HL-60 (cell line): ENCODE data around the gene TERT.
A peak's percentile ranks its signal among the peaks of the same experiment; 100 is the strongest.

ENCODE experiments used
- DNase-seq, 2 experiments: peaks; one replicate each; pipeline ENCODE4 v3.0.0-alpha.2; 2010 to 2020; ENCODE audit warnings: low read depth in 1 of 2, low spot score in 1 of 2
- H3K27ac ChIP-seq: fragments of 250-450 bp; sonication (Bioruptor Pico); replicated peaks from 2 replicates; pipeline ENCODE4 v1.5.1; 2020; ENCODE audit warnings: mild to moderate bottlenecking, moderate library complexity
- H3K27me3 ChIP-seq: fragments of 250-450 bp; sonication (Bioruptor Pico); 2 replicates; pipeline ENCODE4 v1.5.1; 2021; ENCODE audit warnings: mild to moderate bottlenecking, moderate library complexity; ENCODE audit not compliant: insufficient read depth, poor library complexity, severe bottlenecking
- H3K4me3 ChIP-seq: replicated peaks from 2 replicates; pipeline ENCODE4 v1.5.1; 2011; ENCODE audit warnings: mild to moderate bottlenecking, control low read depth, low read length; ENCODE audit not compliant: insufficient read depth
- GABPA ChIP-seq: IDR thresholded peaks from 2 replicates; pipeline ENCODE4 v1.6.1; 2012; ENCODE audit warnings: low read depth
- POLR2AphosphoS5 ChIP-seq: IDR thresholded peaks from 2 replicates; pipeline ENCODE4 v1.6.1; 2012; ENCODE audit warnings: low read depth
- SPI1 ChIP-seq: IDR thresholded peaks from 2 replicates; pipeline ENCODE4 v1.6.1; 2012; ENCODE audit warnings: low read depth, mild to moderate bottlenecking, borderline replicate concordance
- TF ChIP-seq, protein P1 (sequence below): IDR thresholded peaks from one replicate; pipeline ENCODE4 v1.5.1; 2011; ENCODE audit warnings: low read length, control low read depth, inconsistent platforms; ENCODE audit not compliant: insufficient read depth
- TF ChIP-seq, protein P2 (sequence below): IDR thresholded peaks from 2 replicates; pipeline ENCODE4 v1.6.1; 2012; ENCODE audit warnings: low read depth; ENCODE audit not compliant: insufficient replicate concordance

TERT gene

DNA sequence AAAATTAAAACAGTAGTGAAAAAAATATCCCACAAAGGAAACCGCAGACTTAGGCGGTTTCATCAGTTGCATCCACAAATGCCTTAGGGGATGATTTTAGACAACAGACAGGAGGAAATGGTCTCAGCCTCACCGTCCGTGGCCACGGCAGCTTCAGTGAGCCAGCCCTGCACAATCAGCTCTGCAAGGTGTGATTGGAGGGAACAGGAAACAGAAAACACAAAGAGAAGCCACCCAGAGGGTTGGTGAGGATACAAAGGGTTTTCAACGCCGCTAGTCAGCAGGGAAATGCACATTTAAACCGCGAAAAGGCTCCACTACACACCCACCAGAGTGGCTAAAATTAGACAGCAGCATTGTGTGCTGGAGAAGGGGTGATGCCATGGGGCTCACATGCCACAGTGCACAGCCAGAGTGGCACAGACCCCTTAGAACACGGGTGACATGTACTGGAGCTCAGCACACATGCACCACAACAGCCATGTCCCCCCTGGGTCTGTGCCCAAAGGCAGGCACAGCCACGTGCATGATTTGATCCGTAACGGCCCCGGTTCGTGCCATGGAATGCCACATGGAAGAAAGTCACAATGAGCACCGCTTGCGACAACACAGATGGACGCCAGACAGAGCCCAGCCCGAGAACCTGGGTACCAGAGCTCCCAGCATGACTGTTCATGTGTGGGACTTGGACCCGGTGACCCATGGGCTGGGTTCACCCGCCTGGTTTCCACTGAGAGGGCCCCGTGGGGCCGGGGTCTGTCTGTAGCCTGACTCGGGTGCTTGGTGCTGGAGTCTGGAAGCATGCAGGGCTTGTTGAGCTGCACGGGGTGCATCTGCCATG lies 18.3 kb upstream of the TERT start:
- TF ChIP-seq, protein P1, sequence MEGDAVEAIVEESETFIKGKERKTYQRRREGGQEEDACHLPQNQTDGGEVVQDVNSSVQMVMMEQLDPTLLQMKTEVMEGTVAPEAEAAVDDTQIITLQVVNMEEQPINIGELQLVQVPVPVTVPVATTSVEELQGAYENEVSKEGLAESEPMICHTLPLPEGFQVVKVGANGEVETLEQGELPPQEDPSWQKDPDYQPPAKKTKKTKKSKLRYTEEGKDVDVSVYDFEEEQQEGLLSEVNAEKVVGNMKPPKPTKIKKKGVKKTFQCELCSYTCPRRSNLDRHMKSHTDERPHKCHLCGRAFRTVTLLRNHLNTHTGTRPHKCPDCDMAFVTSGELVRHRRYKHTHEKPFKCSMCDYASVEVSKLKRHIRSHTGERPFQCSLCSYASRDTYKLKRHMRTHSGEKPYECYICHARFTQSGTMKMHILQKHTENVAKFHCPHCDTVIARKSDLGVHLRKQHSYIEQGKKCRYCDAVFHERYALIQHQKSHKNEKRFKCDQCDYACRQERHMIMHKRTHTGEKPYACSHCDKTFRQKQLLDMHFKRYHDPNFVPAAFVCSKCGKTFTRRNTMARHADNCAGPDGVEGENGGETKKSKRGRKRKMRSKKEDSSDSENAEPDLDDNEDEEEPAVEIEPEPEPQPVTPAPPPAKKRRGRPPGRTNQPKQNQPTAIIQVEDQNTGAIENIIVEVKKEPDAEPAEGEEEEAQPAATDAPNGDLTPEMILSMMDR: no peak
- TF ChIP-seq SPI1: peak; percentile 46; the same call in 1 of the 2 replicates
- TF ChIP-seq, protein P2, sequence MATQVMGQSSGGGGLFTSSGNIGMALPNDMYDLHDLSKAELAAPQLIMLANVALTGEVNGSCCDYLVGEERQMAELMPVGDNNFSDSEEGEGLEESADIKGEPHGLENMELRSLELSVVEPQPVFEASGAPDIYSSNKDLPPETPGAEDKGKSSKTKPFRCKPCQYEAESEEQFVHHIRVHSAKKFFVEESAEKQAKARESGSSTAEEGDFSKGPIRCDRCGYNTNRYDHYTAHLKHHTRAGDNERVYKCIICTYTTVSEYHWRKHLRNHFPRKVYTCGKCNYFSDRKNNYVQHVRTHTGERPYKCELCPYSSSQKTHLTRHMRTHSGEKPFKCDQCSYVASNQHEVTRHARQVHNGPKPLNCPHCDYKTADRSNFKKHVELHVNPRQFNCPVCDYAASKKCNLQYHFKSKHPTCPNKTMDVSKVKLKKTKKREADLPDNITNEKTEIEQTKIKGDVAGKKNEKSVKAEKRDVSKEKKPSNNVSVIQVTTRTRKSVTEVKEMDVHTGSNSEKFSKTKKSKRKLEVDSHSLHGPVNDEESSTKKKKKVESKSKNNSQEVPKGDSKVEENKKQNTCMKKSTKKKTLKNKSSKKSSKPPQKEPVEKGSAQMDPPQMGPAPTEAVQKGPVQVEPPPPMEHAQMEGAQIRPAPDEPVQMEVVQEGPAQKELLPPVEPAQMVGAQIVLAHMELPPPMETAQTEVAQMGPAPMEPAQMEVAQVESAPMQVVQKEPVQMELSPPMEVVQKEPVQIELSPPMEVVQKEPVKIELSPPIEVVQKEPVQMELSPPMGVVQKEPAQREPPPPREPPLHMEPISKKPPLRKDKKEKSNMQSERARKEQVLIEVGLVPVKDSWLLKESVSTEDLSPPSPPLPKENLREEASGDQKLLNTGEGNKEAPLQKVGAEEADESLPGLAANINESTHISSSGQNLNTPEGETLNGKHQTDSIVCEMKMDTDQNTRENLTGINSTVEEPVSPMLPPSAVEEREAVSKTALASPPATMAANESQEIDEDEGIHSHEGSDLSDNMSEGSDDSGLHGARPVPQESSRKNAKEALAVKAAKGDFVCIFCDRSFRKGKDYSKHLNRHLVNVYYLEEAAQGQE: peak; percentile 35
- peak; percentile 48; the same call in 1 of the 2 replicates for TF ChIP-seq POLR2AphosphoS5
- TF ChIP-seq GABPA: 0 out of 2 replicates have a peak, but pooled peaks have one; percentile 23
- no peaks in the 10 kb centered on the region for H3K27me3 ChIP-seq
- no peak overlapping the region; the same call in 1 of the 2 replicates for H3K4me3 ChIP-seq
- peak overlapping the region; percentile 88 for H3K27ac ChIP-seq
- DNase-seq: peak; percentile 68 to 95

DNA sequence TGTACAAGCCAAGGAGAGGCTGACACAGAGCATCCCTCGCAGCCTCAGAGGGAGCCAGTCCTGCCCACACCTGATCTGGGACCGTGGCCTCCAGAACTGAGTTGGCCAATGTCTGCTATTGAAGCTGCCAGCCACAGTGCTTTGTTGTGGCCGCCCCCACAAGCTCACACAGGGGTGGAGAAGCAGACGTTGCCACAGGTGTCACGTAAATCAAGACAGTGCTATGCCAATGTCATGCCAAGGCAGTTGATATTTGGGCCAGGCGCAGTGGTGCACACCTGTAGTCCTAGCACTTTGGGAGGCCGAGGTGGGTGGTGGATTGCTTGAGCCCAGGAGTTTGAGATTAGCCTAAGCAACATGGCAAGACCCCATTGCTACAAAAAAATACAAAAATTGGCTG lies 17.3 kb upstream of the TERT start:
- Histone ChIP-seq H3K4me3 (no peak overlapping the region), H3K27ac (no peak overlapping the region; the same call in 1 of the 2 replicates), H3K27me3 (no peaks in the 10 kb centered on the region)
- no peak for DNase-seq
- TF ChIP-seq GABPA: no peak
- no peak for TF ChIP-seq POLR2AphosphoS5
- TF ChIP-seq, protein P1: no peak
- TF ChIP-seq, protein P2: no peak
- no peak for TF ChIP-seq SPI1

DNA sequence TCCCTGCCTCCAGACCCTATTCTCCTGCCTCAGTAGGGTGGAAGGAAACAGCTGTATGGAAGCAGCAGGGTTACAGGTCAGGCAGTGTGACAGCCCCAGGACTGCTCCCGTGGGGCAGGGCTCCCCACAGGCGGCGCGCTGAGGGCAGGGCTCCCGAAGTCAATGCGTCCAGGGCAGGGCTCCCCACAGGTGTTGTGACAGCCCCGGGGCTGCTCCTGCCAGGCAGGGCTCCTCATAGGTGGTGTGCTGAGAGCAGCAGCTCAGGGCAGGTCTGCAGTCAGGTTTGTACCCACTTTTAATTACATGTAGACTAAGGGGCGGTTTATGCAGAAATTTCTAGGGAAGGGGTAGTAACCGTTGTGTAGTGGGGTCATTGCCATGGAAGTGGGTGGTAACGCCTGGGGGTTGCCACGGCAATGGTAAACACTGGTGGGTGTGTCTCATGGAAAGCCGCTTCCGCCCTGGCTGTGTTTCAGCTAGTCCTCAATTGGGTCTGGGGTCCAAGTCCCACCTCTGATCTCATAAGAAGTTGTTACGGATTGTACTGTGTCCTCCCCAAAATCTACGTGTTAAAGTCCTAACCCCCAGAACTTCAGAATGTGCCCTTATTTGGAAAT lies 16.7 kb upstream of the TERT start:
- TF ChIP-seq, protein P1: no peak
- no peak for TF ChIP-seq POLR2AphosphoS5
- no peak for TF ChIP-seq SPI1
- TF ChIP-seq, protein P2: no peak
- no peak for TF ChIP-seq GABPA
- H3K27ac ChIP-seq: no peak overlapping the region
- H3K27me3 ChIP-seq: no peaks in the 10 kb centered on the region
- DNase-seq: no peak
- H3K4me3 ChIP-seq: no peak overlapping the region
